HEK293T (cell line): Measurements from ENCODE around the gene APOBEC3B.

Experiments used
- TARDBP ChIP-seq: fragments of 450-650 bp; IDR thresholded peaks from 2 replicates; pipeline ENCODE4 v1.6.1; 2016
- ZNF384 ChIP-seq: fragments of 450-650 bp; IDR thresholded peaks from 2 replicates; pipeline ENCODE4 v1.6.1; 2016

DNA sequence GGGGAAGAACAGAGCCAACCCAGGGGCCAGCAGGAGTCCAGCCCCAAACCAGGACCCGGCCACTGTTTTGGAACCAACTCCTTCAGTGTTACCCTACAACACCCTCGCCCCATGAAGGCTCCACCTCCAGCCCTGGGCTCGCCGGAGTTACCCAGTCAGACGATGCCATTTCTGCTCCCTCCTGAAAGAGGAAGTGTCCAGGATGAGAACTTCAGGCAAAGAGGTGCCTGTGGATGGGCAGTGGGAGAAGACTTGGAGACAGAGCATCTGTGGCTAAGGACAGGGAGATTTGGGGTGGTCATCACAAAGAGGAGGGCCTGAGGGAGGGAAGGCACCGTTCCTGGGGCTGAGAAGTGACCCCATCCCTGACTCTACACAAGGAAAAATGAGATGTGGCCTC, 14.0 kb downstream of the APOBEC3B start:
- TF ChIP-seq ZNF384: no peak
- TF ChIP-seq TARDBP: no peak
